Measurements from ENCODE around the gene TTLL5. TPM values are rescaled to one million over a fixed set of nuclear protein-coding genes. Genes with fewer than 3 reads are reported as not detected.

TTLL5 gene
- total RNA-seq, 1 experiment from 2014 or later: 34.7 TPM

DNA sequence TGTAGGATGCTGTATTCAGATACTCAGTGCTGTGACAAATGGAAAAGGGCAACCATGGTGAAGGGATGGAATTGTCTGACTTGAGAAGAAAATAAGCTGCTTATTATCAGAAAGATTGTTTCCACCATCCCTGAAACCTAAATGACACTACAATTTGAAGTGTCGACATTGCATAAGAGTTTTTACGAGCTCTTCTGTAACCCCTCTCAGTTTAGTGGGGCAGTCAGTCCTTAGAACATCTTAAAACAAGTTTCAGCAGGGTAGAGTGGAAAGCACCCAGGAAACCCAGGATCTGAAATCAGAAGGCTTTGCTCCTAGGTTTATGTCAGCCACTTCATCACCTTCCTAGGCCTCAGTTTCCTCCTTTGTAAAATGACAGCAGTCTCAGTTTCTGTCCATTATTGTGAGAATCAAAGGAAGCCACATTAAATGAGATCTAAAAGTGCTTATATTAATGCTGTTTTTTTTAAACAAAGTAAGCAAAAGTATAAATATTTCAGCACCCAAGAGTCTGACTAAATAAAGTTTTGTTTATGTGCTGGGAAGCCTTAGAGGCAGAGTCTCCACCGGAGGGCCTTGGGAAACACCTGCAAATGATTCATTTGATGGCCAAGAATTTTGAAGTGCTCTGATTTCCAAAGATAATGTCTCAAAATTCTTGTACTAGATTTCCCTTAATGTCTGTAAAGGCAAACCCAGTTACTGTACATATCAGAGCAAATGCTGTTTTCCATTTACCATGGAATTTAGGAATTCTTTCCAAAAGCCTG, 326.3 kb downstream of the TTLL5 start:
- no peak overlapping the region for H2AFZ ChIP-seq (ENCODE audit: low read length)
- no peak overlapping the region for H3K27ac ChIP-seq (ENCODE audit: low read length)
- TF ChIP-seq EZH2 (IDR thresholded peaks at IDR 0.05; ENCODE audit: low read length, unreplicated experiment): no peak
- no peak for TF ChIP-seq CTCF (conservative IDR thresholded peaks at IDR 0.05; ENCODE audit: low read depth, low read length)
- no peak for TF ChIP-seq EZH2phosphoT487 (IDR thresholded peaks at IDR 0.05; ENCODE audit: borderline replicate concordance, low read length)
- no peak overlapping the region for H3K9ac ChIP-seq (ENCODE audit: low read length)
- H3K9me3 ChIP-seq (ENCODE audit: low read length): no peaks in the 10 kb centered on the region
- intact Hi-C loops (cut with micrococcal nuclease): loop anchor here (5.0 kb wide), 1 partner anchor 400 kb away; no protein-coding TSS in a partner anchor
- H3K4me3 ChIP-seq (ENCODE audit: low read length): no peak overlapping the region
- H4K20me1 ChIP-seq (ENCODE audit: low read length): no peaks in the 10 kb centered on the region
- no peaks in the 10 kb centered on the region for H3K36me3 ChIP-seq (ENCODE audit: low read depth, low read length)
- no peaks in the 10 kb centered on the region for H3K27me3 ChIP-seq (ENCODE audit: low read length)
- CTCF ChIA-PET: no interaction called here
- POLR2A ChIA-PET (ENCODE audit: unreplicated experiment): no interaction called here
- no peak for ATAC-seq
- peaks cover 8% of the 10 kb centered on the region; the same call in 1 of the 2 replicates for H3K79me2 ChIP-seq (ENCODE audit: low read length)
- no peak for DNase-seq
- no peaks in the 10 kb centered on the region for H3F3A ChIP-seq (ENCODE audit: low read length, unreplicated experiment)
- no peak overlapping the region for H3K4me2 ChIP-seq (ENCODE audit: low read length)
- no TSS peak for BruUV-seq (replicated peaks)
- no peaks in the 10 kb centered on the region for H3K9me2 ChIP-seq (replicated peaks; ENCODE audit: low read length)
- H3K4me1 ChIP-seq (ENCODE audit: insufficient read depth, low read length): peaks cover 28% of the 10 kb centered on the region

DNA sequence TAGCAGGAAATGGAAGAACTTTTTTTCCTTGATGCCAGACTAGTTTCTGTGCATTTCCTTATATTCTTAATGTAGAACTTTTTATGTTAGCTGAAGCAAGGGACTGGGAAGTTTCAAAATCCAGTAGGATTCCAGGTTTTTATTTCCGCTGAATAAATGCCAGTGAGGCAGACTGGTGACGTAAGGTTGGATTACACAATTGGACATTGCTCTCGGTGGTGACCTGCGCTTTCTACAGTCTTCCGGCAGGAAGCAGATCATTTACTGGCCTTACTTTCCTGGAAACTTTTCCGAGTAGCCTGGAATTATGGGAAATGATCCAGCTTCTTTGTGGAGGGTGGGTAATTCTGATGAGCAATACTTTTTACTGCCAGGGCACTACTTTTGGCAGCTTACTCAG, 328.1 kb downstream of the TTLL5 start:
- POLR2A ChIA-PET (ENCODE audit: unreplicated experiment): no interaction called here

More for the DNA sequence above, 328.1 kb downstream of the TTLL5 start:
- H4K20me1 ChIP-seq (ENCODE audit: low read length): no peaks in the 10 kb centered on the region
- CTCF ChIA-PET: no interaction called here
- H3K79me2 ChIP-seq (ENCODE audit: low read length): peaks cover 8% of the 10 kb centered on the region; the same call in 1 of the 2 replicates
- BruUV-seq (replicated peaks): no TSS peak
- no peak overlapping the region; the same call in 1 of the 2 replicates for H3K9ac ChIP-seq (ENCODE audit: low read length)
- H3K9me2 ChIP-seq (replicated peaks; ENCODE audit: low read length): no peaks in the 10 kb centered on the region
- peak overlapping the region; percentile 59 for H3K27ac ChIP-seq (ENCODE audit: low read length)
- H3K27me3 ChIP-seq (ENCODE audit: low read length): no peaks in the 10 kb centered on the region
- DNase-seq (peak; percentile 60), ATAC-seq (peak; percentile 23)
- no peaks in the 10 kb centered on the region for H3F3A ChIP-seq (ENCODE audit: low read length, unreplicated experiment)
- peaks cover 24% of the 10 kb centered on the region for H3K4me1 ChIP-seq (ENCODE audit: insufficient read depth, low read length)
- TF ChIP-seq EZH2 (IDR thresholded peaks at IDR 0.05; ENCODE audit: low read length, unreplicated experiment) (no peak), CTCF (conservative IDR thresholded peaks at IDR 0.05; ENCODE audit: low read depth, low read length) (no peak), EZH2phosphoT487 (IDR thresholded peaks at IDR 0.05; ENCODE audit: borderline replicate concordance, low read length) (no peak)
- H3K4me2 ChIP-seq (ENCODE audit: low read length): no peak overlapping the region
- no peak overlapping the region for H3K4me3 ChIP-seq (ENCODE audit: low read length)
- intact Hi-C loops (cut with micrococcal nuclease): loop anchor here (5.0 kb wide), 1 partner anchor 398 kb away; no protein-coding TSS in a partner anchor
- H2AFZ ChIP-seq (ENCODE audit: low read length): no peak overlapping the region
- H3K36me3 ChIP-seq (ENCODE audit: low read depth, low read length): no peaks in the 10 kb centered on the region
- H3K9me3 ChIP-seq (ENCODE audit: low read length): no peaks in the 10 kb centered on the region

All from PC-3 (cell line).